Stimulated activated CD8-positive, alpha-beta memory T cell treated with anti-CD3 and anti-CD28 coated beads, Interleukin-4, amount 100 ng/mL, for 4 hours (primary cell): ENCODE measurements around the gene LINGO1.

ENCODE experiments used
- DNase-seq, 2 donors: peaks; one replicate each; pipeline ENCODE4 v3.0.0-alpha.2; 2020; ENCODE audit warnings: low read depth in 2 of 2, low spot score in 1 of 2

LINGO1 gene

GRCh38 chr15:77596821-77597803, 35.6 kb downstream of the LINGO1 start:
- no peak for DNase-seq

DNA sequence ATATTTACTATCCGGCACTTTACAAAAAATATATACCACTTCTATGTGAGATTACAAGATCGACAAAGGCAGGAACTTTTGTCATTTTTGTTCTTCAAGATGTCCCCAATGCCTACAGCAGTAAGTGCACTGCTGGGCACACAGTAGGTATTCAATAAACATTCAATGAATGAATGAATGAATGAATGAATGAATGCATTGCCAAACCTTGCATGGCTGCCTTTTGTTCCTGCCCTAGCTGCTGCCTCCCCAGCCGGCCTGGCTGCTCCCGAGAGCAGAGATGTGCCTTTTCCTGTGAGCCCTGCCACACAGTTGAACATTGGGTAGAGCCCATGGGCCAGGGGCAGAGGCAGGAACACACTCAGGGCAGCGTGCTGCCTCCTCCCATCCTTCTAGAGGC, 37.5 kb downstream of the LINGO1 start:
- DNase-seq, result no peak

DNA sequence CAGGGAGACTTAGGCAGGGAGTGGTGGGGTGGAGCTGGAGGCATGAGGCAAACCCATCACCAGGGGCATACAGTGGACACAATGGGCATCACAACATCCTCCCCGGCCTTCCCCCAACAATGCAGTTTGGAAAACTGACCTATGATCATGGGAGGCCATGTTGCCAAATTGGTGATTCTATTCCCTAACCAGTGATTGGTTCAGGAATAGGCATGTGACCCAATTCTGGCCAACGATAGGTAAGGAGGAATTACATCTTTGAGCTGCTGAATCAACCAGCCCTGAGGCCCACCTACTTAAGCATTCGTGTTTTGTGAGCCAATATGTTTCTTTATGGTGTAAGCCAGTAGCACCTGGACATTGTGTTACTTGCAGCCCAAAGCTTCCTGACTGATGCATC, 40.0 kb downstream of the LINGO1 start:
- no peak for DNase-seq

DNA sequence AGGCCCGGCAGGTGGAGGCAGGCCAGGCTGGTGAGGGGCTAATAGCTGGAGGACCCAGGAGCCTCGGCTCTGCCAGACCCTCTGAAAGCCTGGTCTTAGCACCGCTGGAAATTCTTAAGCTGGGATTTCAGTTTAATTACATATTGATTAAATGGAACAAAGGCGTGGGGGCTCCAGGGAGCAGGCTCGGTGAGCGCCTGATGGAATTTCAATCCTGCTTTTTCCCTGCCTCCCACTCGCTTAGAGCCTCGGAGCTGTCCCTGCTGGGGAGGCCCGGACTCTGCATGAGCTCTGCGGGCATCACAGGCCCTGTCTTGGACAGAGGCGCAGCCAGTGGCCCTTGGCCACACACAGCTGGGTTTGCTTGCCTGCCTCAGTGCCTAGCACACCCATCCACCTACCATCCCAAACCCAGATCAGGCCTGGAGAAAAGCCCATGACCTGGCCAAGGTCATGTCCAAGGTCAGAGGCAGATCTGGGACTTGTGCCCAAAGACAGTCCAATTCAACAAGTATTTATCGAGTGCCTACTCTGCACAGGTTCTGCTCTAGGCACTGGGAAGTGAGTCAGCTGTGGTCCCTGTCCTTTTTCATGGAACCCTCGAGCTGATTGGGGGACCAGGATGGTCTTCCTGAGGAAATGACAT, 40.6 kb downstream of the LINGO1 start:
- no peak for DNase-seq

DNA sequence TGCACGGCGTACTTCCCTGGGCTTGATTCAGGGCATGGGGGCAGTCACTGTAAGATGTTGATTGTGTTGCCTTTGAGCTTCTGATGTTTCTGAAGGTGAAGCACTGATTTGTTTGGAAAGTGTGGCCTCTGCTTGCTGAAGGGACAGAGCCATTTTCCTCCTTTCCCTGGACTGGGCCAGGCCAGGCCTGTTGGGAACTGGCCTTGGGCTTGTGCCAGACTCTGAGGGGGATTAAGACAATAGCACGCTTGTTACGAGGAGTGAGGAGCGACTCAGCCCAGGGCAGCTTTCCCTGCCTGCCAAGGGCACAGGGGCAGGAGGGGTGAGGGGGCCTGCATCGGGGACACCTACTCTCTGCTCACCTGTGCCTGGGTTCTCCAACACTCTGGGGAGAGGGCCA, 42.9 kb downstream of the LINGO1 start:
- DNase-seq, result no peak

DNA sequence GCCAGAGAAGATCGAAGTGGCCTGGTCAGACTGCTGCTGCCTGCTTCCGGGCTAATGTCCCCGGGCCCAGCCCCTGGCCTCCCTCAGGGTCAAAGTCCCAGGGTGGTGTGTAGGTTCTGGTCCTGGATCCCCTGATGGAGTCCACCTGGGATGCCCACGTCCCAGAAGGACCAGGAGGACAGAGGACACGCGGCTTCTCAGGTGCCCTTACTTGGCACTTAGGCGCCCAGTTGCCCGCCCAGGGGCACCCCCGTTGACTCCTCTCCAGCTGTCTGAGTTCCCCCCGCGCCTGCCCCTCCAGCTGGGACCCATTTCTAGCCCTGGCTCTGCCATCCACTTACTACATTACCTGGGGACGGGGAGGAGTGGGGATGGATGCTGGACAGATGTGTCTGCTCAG, 44.6 kb downstream of the LINGO1 start:
- DNase-seq, result no peak

GRCh38 chr15:77584691-77585090, 48.0 kb downstream of the LINGO1 start:
- no peak for DNase-seq

DNA sequence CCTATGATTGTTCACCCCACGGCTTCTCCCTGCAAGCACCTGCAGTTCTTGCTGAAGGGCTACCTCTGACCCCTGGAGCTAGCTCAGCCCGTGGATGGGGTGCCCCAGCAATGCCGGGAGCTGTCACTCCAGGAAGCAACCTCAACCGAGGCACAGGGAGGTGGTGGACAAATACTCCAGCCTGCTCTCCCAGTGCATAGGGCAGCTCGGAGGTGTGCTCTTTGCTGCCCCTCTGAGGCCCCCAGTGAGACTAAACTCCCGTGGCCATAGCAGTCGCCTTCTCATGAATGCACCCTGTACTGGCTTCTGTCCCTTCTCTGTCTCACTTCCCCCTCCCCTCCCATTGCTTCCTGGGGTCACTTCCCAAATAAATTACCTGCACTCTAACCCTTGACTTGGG, 48.5 kb downstream of the LINGO1 start:
- no peak for DNase-seq

DNA sequence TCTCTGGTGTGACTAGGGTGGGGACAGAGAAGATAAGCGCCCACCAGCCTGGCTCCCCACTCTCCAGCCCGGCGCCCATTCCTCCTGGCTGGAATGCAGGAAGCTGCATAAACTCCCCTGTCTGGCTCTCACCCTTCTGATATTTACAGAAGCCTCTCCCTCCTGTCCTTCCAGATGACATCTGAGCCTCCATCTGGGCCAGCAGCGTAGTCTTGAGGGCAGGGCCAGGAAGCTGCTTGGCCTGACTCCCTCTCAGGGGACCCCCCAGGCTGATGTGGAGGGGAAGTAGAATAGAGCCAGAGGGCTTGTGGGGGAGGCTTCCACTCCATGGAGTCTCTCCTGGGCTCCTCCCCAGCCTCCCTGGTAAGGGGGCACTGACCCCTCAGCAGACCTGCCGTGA, 49.9 kb downstream of the LINGO1 start:
- DNase-seq, result no peak

GRCh38 chr15:77581896-77582569, 50.7 kb downstream of the LINGO1 start:
- no peak for DNase-seq

- no peak for DNase-seq
These were observed 51.6 kb downstream of the LINGO1 start for GRCh38 chr15:77580996-77581682.

GRCh38 chr15:77579498-77580188, 53.1 kb downstream of the LINGO1 start:
- DNase-seq, result no peak

DNA sequence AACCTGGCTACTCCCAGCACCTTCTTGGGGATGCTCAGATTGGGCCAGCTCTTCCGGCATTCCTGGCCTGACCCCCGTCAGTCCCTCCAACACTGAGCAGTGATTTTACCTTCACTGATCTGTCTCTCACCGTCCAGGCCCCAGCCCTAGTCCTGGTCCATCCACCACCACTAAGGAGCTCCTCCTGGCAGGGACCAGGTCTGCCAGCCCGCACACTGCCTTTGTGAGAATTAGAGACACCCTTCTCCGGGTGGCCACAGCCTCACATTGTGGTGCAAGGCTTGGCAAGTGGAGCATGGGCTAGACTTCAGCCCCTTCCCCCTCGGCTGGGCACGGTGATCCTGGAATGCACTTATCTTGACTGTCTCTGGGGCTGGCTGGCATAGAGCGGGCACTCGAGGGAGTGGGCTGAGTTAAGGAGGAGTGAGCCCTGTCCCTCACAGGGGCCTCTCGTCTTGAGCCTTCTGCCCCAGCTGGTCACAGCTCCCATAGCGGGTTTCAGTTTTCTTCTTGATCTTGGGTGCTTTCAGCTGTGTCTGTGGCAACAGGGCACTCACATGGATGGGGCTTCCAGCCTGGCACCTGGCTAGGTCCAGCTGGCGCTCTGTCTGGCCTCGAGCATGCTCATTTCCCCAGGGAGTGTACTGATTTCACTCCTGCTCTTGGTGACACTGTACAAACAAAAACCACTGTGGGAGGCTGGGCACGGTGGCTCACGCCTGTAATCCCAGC, 53.9 kb downstream of the LINGO1 start:
- no peak for DNase-seq

- no peak for DNase-seq
These were observed 55.3 kb downstream of the LINGO1 start for GRCh38 chr15:77577366-77577950.

- DNase-seq, result no peak
These were observed 56.2 kb downstream of the LINGO1 start for GRCh38 chr15:77576538-77576937.

DNA sequence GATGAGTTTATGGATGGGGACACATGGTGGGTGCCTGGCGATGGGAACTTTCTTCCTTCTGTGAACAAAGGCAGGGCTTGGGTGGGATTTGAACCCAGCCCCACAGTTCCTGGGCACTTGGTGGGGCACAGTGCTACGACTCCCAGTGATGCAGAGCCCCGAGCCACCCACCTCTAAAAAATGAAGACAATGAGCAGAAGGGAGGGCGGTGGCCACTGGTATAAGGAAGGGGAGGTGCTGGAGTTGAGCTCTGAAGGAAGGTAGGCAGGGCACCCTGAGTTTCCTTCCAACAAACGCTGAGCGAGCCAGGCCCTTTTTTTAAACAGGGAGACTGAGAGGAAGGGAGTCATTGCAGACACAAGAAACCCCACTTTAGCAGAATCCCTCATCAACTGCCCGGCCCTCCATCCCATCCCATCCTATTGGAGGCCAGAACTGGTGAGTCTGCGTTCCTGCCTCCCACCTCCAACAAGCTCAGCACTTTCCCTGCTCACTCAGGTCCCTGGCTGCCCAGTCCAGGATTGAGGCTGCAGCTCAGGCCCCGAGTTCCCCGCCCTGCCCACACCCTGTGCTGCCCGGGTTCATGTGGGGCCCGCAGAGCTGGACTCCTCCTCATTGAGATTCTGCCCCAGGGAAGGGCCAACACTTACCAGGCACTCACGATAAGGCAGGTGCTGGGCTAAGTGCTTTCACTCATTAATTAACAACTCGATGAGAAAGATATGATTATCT, 57.3 kb downstream of the LINGO1 start:
- DNase-seq, result no peak

- no peak for DNase-seq
These were observed 58.0 kb downstream of the LINGO1 start for GRCh38 chr15:77574521-77575202.

DNA sequence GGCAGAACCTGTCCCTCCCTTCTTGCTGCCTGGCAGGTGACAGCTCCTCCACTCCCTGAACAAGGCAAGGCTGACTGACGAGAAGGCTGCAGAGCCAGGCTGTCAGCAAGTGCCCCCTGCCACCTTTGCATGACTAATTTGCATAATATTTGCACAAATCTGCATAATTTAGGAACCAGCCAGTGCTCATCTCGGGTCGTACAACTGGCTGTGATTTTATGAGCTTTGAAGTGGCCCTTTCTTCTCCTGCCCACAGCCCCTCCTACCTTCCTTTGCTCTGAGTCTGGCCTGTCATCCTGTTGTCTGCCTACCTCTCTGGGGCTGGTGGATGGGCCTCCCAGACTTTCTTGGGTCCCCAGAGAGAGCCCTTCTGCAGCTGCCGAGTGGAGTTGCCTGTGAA, 58.9 kb downstream of the LINGO1 start:
- no peak for DNase-seq
